HG03064 (cell line): Measurements from ENCODE around the gene IMMP1L.

ENCODE experiments used
- ATAC-seq: cut with Tn5 transposase; IDR thresholded peaks from one replicate; pipeline ENCODE4 v1.9.1; 2021; ENCODE audit warnings: low read depth; ENCODE audit not compliant: unreplicated experiment

IMMP1L gene

GRCh38 chr11:31477528-31478222 is 31.7 kb downstream of the IMMP1L start:
- ATAC-seq = no peak

- ATAC-seq = no peak
Measured at GRCh38 chr11:31474083-31474482, 35.3 kb downstream of the IMMP1L start.

- ATAC-seq = no peak
Measured at GRCh38 chr11:31464436-31464835, 45.0 kb downstream of the IMMP1L start.

GRCh38 chr11:31455177-31455576 is 54.2 kb downstream of the IMMP1L start:
- ATAC-seq = no peak

- ATAC-seq = no peak
Measured at GRCh38 chr11:31450841-31451240, 58.6 kb downstream of the IMMP1L start.

- no peak for ATAC-seq
Measured at GRCh38 chr11:31449040-31449439, 60.4 kb downstream of the IMMP1L start.

- ATAC-seq = no peak
Measured at GRCh38 chr11:31445621-31446020, 63.8 kb downstream of the IMMP1L start.

- ATAC-seq = no peak
Measured at GRCh38 chr11:31443802-31444201, 65.6 kb downstream of the IMMP1L start.

- no peak for ATAC-seq
Measured at GRCh38 chr11:31442086-31442485, 67.3 kb downstream of the IMMP1L start.

- no peak for ATAC-seq
Measured at GRCh38 chr11:31441296-31441695, 68.1 kb downstream of the IMMP1L start.

GRCh38 chr11:31437742-31438435 is 71.5 kb downstream of the IMMP1L start:
- no peak for ATAC-seq

- ATAC-seq = no peak
Measured at GRCh38 chr11:31433851-31434250, 75.6 kb downstream of the IMMP1L start.

GRCh38 chr11:31424652-31425051 is 84.8 kb downstream of the IMMP1L start:
- ATAC-seq = no peak

- ATAC-seq = no peak
Measured at GRCh38 chr11:31422703-31423102, 86.7 kb downstream of the IMMP1L start.

GRCh38 chr11:31421820-31422219 is 87.6 kb downstream of the IMMP1L start:
- ATAC-seq = no peak

- ATAC-seq = no peak
Measured at GRCh38 chr11:31419669-31420068, 89.8 kb downstream of the IMMP1L start.

- no peak for ATAC-seq
Measured at GRCh38 chr11:31419138-31419537, 90.3 kb downstream of the IMMP1L start.

- no peak for ATAC-seq
Measured at GRCh38 chr11:31417816-31418215, 91.6 kb downstream of the IMMP1L start.

- no peak for ATAC-seq
Measured at GRCh38 chr11:31417357-31417756, 92.1 kb downstream of the IMMP1L start.

GRCh38 chr11:31415435-31415834 is 94.0 kb downstream of the IMMP1L start:
- no peak for ATAC-seq

- no peak for ATAC-seq
Measured at GRCh38 chr11:31414338-31414737, 95.1 kb downstream of the IMMP1L start.

GRCh38 chr11:31412946-31413345 is 96.5 kb downstream of the IMMP1L start:
- ATAC-seq = no peak
